HG02884 (cell line): ENCODE measurements around the gene DMD.
A peak's percentile ranks its signal among the peaks of the same experiment; 100 is the strongest.

Source experiments
- ATAC-seq: cut with Tn5 transposase; IDR thresholded peaks from one replicate; pipeline ENCODE4 v1.9.1; 2021; ENCODE audit warnings: mild to moderate bottlenecking, moderate library complexity; ENCODE audit not compliant: unreplicated experiment

The DMD gene

DNA sequence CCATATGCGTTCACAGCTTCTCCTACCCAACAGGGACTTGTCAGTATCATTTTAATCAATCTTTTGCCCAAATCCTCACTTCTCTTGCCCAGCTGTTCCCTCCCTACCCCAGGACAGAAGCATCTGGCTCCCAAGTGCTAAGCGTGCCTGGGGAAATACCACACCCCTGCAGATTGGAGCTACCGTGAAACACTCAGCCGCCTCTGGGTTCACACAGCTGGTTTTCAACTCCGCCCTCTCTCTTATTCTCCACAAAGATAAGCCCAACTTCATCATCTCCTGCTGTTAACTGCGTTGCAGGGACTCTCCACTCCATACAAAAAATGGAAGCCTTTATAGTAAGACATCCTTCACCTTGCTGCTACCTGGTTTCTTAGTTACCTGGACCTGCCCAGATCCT lies 1992.2 kb downstream of the DMD start:
- ATAC-seq, result no peak

DNA sequence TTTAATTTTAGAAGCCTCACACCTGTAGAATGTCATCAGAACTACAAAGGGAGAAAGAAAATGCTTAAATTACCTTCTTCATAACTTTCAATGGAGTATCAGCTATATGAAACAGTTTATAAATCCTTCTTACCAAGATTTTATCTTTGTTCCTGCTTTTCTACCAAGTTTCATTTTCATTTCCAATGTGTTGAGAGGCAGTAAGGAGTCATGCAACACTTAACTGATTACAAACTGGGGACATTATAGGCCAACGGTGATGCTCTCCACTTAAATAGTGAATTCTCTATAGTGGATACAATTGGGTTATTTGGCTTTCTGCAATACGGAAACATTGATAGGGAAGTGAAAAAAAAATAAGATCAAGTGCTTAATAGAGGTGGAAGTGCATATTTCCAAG lies 1994.3 kb downstream of the DMD start:
- no peak for ATAC-seq

DNA sequence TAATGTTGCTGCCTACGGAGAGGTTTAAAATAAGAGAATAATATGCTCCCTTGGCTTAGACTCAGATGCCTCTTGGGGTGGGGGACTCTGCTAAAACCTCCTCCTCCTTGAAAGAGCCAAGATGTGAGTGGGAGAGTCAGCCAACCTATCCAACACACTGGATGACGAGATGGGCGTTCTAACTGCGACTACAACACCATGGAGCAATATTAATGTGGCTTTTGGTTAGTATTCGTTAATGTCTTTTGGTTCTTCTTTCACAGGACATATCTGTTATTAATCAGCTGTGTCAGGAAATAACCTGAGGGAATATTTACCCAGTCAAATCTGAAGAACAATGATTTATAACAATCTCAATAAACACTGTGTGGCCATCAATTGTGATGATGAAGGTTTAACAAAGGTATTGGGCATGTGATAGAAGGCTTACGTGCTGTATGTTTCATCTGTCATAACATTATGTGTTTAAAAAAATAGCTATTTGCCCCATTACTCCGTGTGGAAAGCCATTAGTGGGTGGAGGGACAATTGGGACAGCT lies 1996.0 kb downstream of the DMD start:
- ATAC-seq, result no peak

DNA sequence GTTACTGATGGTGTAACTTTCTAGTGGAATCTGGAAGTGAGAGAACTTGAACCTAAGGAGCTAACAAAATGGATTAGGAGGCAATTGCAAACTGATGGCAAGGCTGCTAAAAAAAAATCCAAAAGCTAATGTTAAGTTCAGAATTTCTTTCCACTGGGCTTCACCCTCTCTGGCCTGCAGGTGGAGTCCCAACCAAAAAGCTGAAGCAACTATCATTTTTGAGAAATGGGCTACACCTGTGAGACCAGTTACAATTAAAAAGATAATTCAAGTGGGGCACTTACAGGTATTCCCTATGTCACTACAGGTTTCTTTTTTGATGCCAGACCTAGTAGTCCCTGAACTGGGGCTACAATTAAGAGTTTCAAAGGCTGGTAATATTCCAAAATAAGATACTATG lies 1997.4 kb downstream of the DMD start:
- no peak for ATAC-seq

DNA sequence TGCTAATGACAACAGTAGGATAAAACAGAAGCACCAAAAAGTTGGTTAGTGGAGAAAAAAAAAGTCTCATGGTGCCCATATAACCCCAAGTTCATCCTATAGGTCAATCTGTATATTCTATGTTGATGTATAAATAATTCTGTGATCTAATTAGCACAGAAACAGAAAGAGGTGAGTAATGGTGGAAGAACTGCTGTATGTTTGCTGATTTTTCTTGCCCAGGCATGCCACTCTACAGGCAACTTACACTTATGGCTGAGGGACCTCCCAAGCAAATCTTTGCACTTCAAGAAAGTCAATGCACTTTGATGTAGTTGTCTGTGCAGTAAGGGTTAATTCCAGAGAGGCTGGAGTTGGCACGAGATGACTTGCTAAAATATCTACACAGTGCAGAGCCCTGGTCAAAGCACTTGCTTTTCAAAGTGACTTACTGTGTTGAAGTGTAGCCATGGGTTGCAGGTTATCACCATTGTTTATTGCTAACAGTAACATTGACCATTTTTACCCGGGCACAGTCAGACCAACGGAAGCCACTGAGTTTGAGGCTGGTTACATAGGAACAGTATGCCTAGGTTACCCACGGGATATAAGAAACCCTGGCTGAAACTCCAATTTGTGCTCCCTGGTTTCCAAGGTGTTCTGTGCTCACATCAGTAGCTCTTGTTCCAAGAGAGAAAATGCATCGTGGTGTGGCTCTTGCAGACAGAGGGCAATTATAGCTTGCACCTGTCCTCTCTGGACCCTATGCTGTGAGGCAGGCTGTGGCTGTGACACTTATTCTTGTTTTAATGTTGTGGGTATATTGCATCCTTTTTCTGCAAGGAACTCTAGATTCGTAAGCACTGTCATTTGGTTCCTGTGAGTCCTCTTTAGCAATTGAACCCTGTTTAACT lies 1998.2 kb downstream of the DMD start:
- no peak for ATAC-seq

DNA sequence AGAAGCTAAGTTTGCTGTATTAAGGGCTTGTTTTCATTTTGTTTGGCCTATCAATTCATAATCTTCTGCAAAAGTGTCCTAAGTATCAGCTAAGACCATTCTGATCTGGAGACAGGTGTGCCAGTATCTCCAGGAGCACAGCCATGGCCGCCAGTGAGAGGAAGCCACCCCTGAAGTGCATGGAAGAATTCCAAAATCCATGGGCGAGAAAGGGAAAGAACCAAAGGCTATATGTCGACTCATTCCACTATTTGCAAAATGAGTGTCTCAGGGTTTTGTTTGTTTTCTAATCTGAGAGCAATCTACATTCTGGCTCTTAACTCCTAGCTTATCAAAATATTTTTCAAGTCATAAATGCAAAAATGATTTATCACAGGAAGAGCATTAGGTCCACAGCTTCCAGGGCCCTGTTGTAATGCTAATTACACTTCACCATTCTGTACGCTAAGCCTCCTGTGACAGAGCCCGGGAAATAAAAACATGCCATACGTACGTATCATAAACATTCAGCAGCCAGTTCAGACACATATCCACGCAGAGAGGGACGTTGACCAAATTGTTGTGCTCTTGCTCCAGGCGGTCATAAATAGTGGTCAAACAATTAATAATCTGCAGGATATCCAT lies 2002.2 kb downstream of the DMD start:
- ATAC-seq, result no peak

DNA sequence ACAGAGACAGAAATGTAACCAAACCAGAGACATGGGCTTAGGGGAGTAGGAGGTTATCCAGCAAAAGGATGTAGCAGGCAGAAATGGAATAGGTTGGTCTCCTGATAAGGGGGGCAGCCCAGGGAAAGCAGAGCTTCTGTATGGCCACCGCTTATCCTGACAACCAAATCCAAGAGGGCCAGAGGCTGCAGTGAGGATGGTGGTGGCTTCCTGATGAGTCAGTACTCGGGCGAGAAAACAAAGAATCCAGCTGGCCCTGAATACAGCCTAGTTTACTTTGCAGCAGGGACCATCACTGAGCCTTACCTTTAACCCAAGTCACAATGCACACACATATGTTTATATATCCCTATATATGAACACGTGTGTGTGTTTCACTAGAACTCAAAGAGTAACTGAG lies 2009.8 kb downstream of the DMD start:
- no peak for ATAC-seq

DNA sequence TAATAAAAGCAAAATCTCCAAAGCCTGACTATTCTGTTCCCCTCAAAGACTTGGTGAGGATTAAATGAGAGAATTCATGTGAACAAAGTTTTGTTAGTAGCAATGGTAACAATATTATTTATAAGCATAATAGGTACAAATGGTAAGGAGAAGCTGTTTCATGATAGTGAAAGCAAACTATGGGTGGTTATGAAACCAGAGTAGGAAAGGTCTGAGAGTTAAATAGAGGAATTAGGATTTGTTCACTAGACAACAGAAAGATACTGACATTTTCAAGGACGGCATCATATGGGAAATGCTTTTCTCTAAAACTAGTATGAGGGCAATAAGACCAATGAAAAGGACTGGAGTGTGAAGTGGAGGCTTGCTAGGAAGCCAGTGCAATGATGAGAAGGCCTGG lies 2010.9 kb downstream of the DMD start:
- ATAC-seq, result peak; percentile 65

DNA sequence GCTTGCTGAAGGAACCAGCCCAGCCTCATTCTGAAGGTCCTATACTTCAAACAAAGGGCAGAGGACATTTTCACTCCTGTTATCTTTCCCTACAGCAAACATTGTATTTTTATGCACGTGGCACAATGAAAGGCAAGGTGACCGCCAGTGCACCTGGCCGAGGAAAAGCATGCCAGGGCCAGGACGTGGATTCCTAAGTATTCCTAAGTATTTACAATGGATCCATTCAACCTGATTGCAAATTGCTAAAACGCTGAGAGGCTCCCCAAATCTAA lies 2011.6 kb downstream of the DMD start:
- ATAC-seq, result no peak

DNA sequence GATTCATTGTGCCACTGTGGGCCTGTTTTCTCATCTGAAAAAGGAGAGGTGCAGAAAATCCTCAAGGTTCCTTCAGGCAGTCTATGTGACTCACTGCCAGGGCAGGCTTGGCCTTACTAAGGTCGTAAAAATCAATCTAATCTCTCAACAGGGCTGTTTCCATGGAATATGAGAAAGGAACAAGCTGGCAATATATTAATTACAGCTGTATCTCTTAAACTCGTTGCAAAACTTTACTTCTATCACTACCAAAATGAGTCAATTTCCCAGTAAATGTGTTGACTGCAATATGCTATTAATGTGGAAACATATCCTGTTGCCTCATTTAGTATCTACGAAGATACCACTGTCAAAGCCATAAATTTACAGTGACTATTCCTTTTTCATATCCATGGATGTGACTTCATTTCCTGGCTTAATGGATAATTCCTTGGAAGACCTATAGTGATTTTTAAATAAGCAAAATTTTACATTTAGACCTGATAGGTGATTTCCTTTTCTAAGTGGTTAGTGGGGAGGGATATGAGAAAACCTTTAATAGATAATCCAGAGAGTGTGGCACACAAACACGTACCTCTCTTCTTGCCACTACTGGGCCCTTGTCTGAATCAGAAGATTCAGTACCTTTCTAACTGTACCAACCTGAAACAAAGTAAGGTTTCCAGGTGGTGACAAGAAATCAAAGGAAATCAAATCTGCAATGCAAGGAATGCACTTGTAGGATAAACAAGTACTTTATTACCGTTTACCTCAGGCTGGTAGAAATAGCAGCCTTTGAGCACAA lies 2012.1 kb downstream of the DMD start:
- ATAC-seq, result no peak

DNA sequence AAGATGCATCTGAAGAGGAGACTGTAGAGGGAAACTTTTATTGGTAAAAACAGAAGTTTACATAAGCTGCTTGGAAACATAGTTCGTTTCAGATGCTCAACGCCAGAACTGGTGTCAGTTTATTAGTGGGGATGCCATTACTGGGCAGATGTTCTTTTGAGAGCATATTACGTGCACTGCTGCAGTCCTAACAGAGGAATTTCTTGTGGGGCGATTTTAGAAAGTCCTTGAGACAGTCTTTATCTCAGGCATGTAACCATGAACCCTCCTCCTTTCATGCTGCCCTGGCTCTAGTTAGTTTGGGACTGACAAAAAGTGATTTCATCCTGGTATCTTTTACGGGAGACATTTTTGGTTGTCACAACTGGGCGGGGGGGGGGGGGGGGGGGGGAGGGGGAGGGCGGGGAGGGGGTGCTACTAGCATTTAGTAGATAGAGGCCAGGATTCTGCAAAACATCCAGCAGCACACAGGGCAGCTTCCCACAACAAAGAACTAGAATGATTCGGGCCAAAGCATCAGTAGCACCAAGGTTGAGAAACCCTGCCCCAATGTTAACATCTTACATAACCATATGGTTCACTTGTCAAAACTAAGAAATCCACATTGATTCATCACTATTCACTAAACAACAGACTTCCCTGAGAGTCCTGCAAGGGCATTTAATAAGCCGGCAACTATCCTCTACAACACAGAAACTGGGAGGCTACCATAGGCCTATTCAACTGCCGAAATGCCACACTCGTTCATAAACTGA lies 2021.0 kb downstream of the DMD start:
- ATAC-seq, result no peak

DNA sequence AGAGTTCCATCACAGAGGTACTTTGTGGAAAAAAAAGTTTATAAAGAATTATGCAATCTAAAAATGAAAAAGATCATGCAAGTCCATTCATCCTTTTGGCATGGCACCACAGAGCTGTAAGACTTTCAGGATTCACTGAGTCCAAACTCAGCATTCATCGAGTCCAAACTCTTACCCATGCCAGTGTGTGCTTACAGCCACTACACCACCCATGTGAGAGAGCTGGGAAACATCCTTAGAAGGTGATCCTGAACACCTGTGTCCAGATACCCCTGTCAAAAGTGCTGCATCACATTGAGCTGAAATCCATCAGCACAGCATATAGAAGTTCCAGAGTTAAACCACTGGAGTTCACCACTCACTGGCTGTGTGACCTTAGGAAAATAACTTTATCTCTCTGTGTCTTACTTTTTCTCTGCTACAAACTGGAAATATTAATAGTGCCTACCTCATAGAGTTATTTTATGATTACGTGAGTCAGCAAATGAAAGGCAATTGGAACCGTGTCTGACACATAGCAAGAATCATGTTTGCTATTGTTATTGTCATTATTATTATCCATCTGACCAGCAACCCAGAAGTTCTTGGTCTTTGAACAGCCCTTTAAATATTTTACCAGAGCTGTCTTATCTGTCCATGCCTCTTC lies 2024.5 kb downstream of the DMD start:
- no peak for ATAC-seq

DNA sequence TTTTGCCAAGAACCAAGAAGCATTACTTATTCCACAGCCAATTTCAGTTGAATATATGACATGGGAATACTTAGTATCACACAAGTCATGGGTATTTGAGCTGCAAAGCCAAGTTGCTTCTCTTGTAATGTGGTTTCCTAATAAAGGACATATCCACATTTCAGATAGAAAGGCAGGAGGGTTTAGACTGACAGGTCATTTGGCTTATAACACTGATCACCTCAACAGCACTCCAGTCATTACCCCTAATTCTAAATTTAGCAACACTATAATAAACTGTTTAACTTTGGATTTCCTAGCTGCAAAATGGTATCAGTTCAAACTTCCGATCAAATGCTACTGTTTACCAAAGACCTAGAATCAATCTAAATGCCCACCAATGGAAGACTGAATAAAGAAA lies 2025.5 kb downstream of the DMD start:
- no peak for ATAC-seq

DNA sequence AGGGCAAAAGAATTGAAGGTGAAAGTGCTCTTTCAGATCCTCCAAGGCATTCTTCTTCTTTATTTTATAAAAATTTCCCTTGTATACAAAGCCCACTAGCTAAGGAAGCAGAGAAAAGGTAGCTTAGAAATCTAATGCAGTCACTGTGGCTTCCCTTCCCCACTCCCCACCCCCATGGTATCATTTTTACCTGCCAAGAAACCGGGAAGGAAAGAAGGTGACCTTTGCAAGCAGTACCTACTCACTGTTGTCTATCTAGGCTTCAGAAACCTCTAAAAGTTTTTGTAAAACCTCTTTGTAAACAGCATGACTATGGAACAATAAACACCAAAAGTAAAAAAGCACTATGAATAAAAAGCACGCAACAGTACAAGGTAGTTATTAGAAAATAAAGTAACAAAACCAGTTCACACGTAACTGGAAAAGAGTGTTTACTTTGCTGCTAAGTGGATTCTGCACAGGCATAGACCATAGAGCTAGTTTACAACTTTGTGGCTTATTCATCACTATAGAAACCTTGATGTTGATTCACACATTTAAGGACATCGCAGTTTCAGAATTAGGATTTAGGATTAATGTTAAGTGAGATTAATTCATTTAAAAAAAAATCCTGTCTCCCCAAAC lies 2029.9 kb downstream of the DMD start:
- no peak for ATAC-seq

DNA sequence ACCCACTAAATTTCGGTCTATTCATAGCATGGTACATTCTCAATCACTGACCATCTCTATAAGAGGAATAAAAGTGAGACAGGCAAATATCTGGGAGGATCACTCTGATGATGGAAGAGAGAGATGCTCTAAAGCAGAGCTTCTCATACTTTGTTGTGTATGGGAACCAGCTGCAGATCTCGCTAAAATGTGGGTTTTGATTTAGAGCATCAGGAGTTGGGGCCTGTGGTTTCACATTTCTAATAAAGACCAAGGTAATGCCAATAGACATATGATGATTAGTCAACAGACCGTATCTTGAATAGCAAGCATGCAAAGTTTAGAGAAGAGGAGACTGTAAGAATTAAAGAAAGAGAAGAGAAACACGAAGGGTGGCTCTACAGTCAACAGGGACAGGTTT lies 2032.1 kb downstream of the DMD start:
- ATAC-seq, result no peak

DNA sequence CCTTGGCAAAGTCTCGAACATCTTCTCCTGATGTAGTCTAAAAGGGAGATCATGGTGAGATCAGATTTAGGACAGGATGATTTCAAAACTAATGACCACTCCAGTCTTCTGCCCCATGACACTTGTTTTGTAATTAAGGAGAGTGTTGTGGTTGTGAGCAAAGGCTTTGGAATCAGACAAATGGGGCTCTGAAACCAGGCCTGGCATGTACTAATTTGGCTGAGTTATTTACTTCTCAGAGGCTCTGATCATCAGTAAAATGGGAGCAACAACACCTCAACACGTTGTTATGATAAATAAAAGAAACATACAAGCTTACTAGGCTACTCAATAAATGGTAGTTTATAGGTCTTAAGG lies 2032.6 kb downstream of the DMD start:
- ATAC-seq, result no peak

DNA sequence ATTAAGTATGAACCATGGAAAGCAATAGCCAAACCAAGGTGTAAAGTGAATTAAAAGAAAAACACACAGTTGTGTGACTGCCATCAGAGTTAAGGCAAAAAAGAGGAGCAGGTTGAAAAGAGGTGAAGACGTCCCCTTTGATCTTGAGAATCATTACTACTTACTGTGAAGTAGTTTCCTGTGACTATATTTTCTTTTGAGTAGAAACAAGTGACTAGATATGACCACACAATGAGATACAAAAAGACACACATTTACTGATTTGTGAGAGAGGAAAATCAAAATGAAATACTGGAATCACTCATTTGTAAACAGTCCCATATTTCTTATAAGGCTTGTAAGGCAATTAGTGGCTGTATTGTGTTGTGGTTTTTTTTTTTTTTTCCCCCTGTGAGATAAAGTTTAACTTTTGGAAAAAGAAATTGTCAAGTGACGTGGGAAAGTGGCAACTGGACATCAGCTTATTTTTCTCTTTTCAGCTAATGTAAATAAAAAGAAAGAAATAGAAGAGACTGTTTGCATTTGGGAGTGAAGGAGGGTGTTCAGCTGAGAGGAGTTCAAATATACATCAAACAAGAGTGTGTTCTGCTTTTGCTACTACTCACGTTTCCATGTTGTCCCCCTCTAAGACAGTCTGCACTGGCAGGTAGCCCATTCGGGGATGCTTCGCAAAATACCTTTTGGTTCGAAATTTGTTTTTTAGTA lies 2033.1 kb downstream of the DMD start:
- peak; percentile 82 for ATAC-seq

DNA sequence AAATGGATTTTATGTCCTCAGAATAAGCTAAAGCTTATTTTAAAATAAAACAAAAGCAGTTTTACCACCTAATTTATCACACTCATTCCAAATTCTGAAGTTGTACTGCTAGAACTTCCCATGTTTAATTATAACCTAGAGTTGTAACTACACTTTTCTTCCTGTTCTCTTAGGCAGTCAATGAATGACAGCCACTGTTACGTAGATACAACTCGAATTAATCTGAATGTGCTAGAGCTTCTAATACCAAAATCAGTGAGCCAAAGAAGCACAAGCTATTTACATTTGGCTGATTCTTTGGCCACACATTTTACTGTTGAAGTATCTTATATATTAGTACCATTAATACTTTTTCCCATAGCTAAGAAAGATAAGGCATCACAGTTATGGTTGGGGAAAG lies 2040.6 kb downstream of the DMD start:
- no peak for ATAC-seq

DNA sequence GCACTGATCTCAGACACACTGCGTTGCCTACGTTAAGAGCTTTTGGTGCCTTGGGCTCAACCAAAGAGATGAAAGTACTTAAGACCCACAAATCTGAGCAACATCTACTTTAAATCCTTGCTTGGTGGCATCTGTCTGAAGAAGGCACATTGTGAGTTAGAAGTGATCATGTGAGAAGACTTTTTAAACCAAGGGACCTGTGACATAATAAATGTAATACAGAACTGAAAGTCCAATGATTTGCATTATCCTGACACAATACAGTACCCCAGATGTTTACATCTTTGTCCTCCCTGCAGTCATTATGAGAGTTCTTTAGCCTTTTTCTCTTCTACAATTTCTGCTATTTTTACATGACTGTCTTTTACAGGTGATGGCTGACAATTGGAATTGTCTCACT lies 2042.8 kb downstream of the DMD start:
- ATAC-seq, result peak; percentile 100

DNA sequence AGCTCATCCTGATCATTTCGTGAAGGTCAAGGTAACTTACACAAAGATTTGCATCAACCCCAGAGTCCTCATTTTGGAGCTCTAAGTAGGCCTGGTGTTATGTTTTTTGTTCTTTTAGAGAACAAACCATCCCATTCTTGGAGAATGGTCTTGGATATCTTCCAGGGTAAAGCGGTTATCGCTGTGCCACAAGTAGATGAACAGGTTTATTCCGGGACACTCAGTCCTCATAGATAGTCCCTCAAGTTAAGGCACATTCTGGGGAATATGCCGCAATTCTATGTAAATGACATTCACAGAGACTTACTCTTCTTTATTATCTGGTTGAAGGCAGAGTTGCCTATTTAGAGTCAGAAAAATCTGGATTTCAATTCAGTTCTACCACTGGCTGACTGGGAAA lies 2044.5 kb downstream of the DMD start:
- ATAC-seq, result no peak
